HepG2 (cell line): ENCODE data around the gene LTC4S. TPM values are rescaled to one million over a fixed set of nuclear protein-coding genes. Genes with fewer than 3 reads are reported as not detected.

Experiments
- ATAC-seq: fragments of 200-7000 bp; cut with Tn5 transposase; 3 replicates; pipeline ENCODE4 v1.9.1; 2020; ENCODE audit warnings: mild to moderate bottlenecking, moderate library complexity
- BruUV-seq: library from RNA; stranded (reverse); fragments of 400-500 nt; replicated peaks from 2 replicates; lab custom pipeline; 2021; lab: Mats Ljungman, UMichigan
- CTCF ChIA-PET: fragments of 300-600 bp; formaldehyde crosslinking; extraction: SDS; loops from one replicate; lab custom pipeline; 2021; ENCODE audit warnings: low total read pairs, inconsistent platforms, low intra/inter-chr PET ratio; lab: Yijun Ruan, JAX
- POLR2A ChIA-PET: fragments of 350-600 bp; sonication (Branson Sonifier 250); formaldehyde crosslinking; loops from one replicate; lab custom pipeline; 2020; ENCODE audit warnings: antibody characterized with exemption, inconsistent platforms; lab: Yijun Ruan, JAX
- DNase-seq: peaks from one replicate; pipeline ENCODE4 v3.0.0-alpha.2; 2015; ENCODE audit warnings: low spot score
- FAIRE-seq: peaks from 3 replicates; lab custom pipeline; 2011; peaks lifted over from hg19 to GRCh38; lab: Jason Lieb, UNC
- H2AFZ ChIP-seq: one replicate; pipeline ENCODE4 v1.6.1; 2011; ENCODE audit warnings: low read length, inconsistent platforms
- H3K27ac ChIP-seq: fragments of 300-600 bp; 3 replicates; pipeline ENCODE4 v1.8.0; 2011; ENCODE audit warnings: mixed run types, mild to moderate bottlenecking, mixed read lengths, low read length, inconsistent platforms; ENCODE audit not compliant: insufficient read depth; ENCODE audit errors: extremely low read length
- H3K27me3 ChIP-seq, 2 experiments: fragments of 200-600 bp in 1 of 2; 2 replicates in 1 of 2; 3 replicates in 1 of 2; pipeline versions ENCODE4 v1.6.0 to v1.8.0; 2011; ENCODE audit warnings: low read length in 2 of 2, mild to moderate bottlenecking in 2 of 2, moderate library complexity in 2 of 2, inconsistent platforms in 1 of 2; ENCODE audit not compliant: insufficient read depth in 2 of 2, control insufficient read depth in 1 of 2
- H3K36me3 ChIP-seq, 2 experiments: fragments of 200-600 bp in 1 of 2; replicated peaks in 1 of 2; 2 replicates in 1 of 2; 3 replicates in 1 of 2; pipeline versions ENCODE4 v1.5.1 to v1.8.0; 2011; ENCODE audit warnings: low read length in 2 of 2, inconsistent platforms in 1 of 2; ENCODE audit not compliant: insufficient read depth in 2 of 2, control insufficient read depth in 1 of 2
- H3K4me1 ChIP-seq: 2 replicates; pipeline ENCODE4 v1.5.1; 2012; ENCODE audit warnings: low read length, inconsistent platforms; ENCODE audit not compliant: insufficient read depth
- H3K4me2 ChIP-seq: 2 replicates; pipeline ENCODE4 v1.6.0; 2011; ENCODE audit warnings: low read depth, low read length, inconsistent platforms
- H3K4me3 ChIP-seq, 3 experiments: fragments of 200-600 bp in 1 of 3; sonication (generic), shearing (Covaris generic) in 1 of 3; replicated peaks in 1 of 3; 2 replicates each; pipeline ENCODE4 v1.5.1; 2011 to 2016; ENCODE audit warnings: low read length in 3 of 3, inconsistent platforms in 2 of 3, low read depth in 2 of 3, mild to moderate bottlenecking in 2 of 3, control low read depth in 1 of 3, mixed read lengths in 1 of 3; ENCODE audit not compliant: insufficient read depth in 1 of 3
- H3K79me2 ChIP-seq: one replicate; pipeline ENCODE4 v1.6.1; 2011; ENCODE audit warnings: low read length, inconsistent platforms; ENCODE audit not compliant: insufficient read depth
- H3K9ac ChIP-seq: 2 replicates; pipeline ENCODE4 v1.6.0; 2011; ENCODE audit warnings: mild to moderate bottlenecking, low read depth, low read length, inconsistent platforms; ENCODE audit not compliant: insufficient read depth
- H3K9me3 ChIP-seq: 2 replicates; pipeline ENCODE4 v1.5.1; 2012; ENCODE audit warnings: mild to moderate bottlenecking, low read length
- H4K20me1 ChIP-seq: 2 replicates; pipeline ENCODE4 v1.6.0; 2011; ENCODE audit warnings: inconsistent platforms, mild to moderate bottlenecking, low read length, moderate library complexity; ENCODE audit not compliant: insufficient read depth
- FOSL2 ChIP-seq: sonication (generic); formaldehyde crosslinking; IDR thresholded peaks from 2 replicates; pipeline ENCODE4 v1.4.0; 2020; ENCODE audit warnings: missing genetic modification reagents
- FOXC1 ChIP-seq: sonication (generic); formaldehyde crosslinking; IDR thresholded peaks from 2 replicates; pipeline ENCODE4 v1.8.0; 2022; ENCODE audit warnings: mild to moderate bottlenecking, missing genetic modification reagents, borderline replicate concordance
- FOXP1 ChIP-seq, 2 experiments: fragments of 450-650 bp in 1 of 2; IDR thresholded peaks; 2 replicates each; pipeline ENCODE4 v1.6.1; 2017 to 2018; ENCODE audit warnings: antibody characterized with exemption in 1 of 2
- HNRNPL ChIP-seq: fragments of 200-400 bp; formaldehyde crosslinking; IDR thresholded peaks from 2 replicates; pipeline ENCODE4 v1.6.1; 2017; ENCODE audit warnings: mild to moderate bottlenecking, low read depth, low read length
- HNRNPLL ChIP-seq: fragments of 200-400 bp; formaldehyde crosslinking; IDR thresholded peaks from 2 replicates; pipeline ENCODE4 v1.6.1; 2017; ENCODE audit warnings: mild to moderate bottlenecking, low read depth, low read length; ENCODE audit not compliant: poor library complexity, severe bottlenecking
- KDM5B ChIP-seq: sonication (generic); formaldehyde crosslinking; IDR thresholded peaks from 2 replicates; pipeline ENCODE4 v1.4.0; 2020; ENCODE audit warnings: missing genetic modification reagents, mild to moderate bottlenecking, borderline replicate concordance
- NR2C2 ChIP-seq: sonication (generic); formaldehyde crosslinking; IDR thresholded peaks from 2 replicates; pipeline ENCODE4 v1.4.0; 2020; ENCODE audit warnings: missing genetic modification reagents, mild to moderate bottlenecking, moderate library complexity, borderline replicate concordance
- POLR2A ChIP-seq, 2 experiments: IDR thresholded peaks; 2 replicates each; pipeline ENCODE4 v1.6.1; 2011; ENCODE audit warnings: low read depth in 2 of 2, low read length in 2 of 2, mild to moderate bottlenecking in 1 of 2, moderate library complexity in 1 of 2; ENCODE audit not compliant: insufficient read depth in 1 of 2
- RXRB ChIP-seq: IDR thresholded peaks from 2 replicates; pipeline ENCODE4 v1.6.1; 2016; ENCODE audit warnings: borderline replicate concordance, missing genetic modification reagents, missing compliant biosample characterization
- SAP130 ChIP-seq: IDR thresholded peaks from 2 replicates; pipeline ENCODE4 v1.6.1; 2016; ENCODE audit warnings: low read depth
- SIN3A ChIP-seq: IDR thresholded peaks from 2 replicates; pipeline ENCODE4 v1.6.1; 2011; ENCODE audit warnings: low read depth, mild to moderate bottlenecking, control low read depth, low read length, borderline replicate concordance
- SUZ12 ChIP-seq: fragments of 150-350 bp; IDR thresholded peaks from 2 replicates; pipeline ENCODE4 v1.6.1; 2014; ENCODE audit warnings: low read depth, low read length
- TBX2 ChIP-seq: sonication (generic); formaldehyde crosslinking; IDR thresholded peaks from 2 replicates; pipeline ENCODE4 v1.5.0; 2020; ENCODE audit warnings: missing genetic modification reagents, mild to moderate bottlenecking, borderline replicate concordance
- TBX3 ChIP-seq: fragments of 450-650 bp; IDR thresholded peaks from 2 replicates; pipeline ENCODE4 v1.6.1; 2017; ENCODE audit warnings: antibody characterized with exemption, mild to moderate bottlenecking, inconsistent platforms, borderline replicate concordance
- ZNF3 ChIP-seq: IDR thresholded peaks from 2 replicates; pipeline ENCODE4 v1.7.0; 2017; ENCODE audit warnings: inconsistent platforms
- ZNF510 ChIP-seq: sonication (generic); formaldehyde crosslinking; IDR thresholded peaks from 2 replicates; pipeline ENCODE4 v1.4.0; 2020; ENCODE audit warnings: low read depth, mild to moderate bottlenecking, missing genetic modification reagents
- ZNF720 ChIP-seq: sonication (generic); formaldehyde crosslinking; IDR thresholded peaks from 2 replicates; pipeline ENCODE4 v1.4.0; 2020; ENCODE audit warnings: missing genetic modification reagents
- WGBS: methylation state at CpG from one replicate; pipeline ENCODE4 v1.1.6; 2017; ENCODE audit warnings: low lambda C conversion rate; 5-methylcytosine and 5-hydroxymethylcytosine counted together
- in situ Hi-C: cut with HindIII; loops from 2 replicates; pipeline ENCODE4 v1.10.0; 2017; ENCODE audit warnings: low pct_unique_long_range_greater_than_20kb; ENCODE audit not compliant: extremely low pct_ligation_motif_present
- intact Hi-C: fragments of 100-400 bp; cut with micrococcal nuclease; formaldehyde crosslinking; loops from one replicate; pipeline ENCODE4 v1.10.0; 2022; ENCODE audit not compliant: unreplicated experiment
- polyA plus RNA-seq, 8 experiments: library from polyadenylated mRNA; depleted of rRNA in 3 of 8; stranded (reverse) in 7 of 8; unstranded in 1 of 8; fragments of >200 nt; fragmentation: Illumina TruSeq in 4 of 8; extraction: Trizol in 4 of 8; gene quantifications; 2 replicates each; pipeline versions ENCODE4 v1.2.1 to v1.2.3, GENCODE V29; 2011 to 2016; ENCODE audit warnings: low read depth in 4 of 8, missing spikeins in 1 of 8, mixed read lengths in 1 of 8; ENCODE audit not compliant: insufficient read depth in 1 of 8
- total RNA-seq, 5 experiments: library from RNA; depleted of rRNA; stranded (reverse); fragments of >200 nt; fragmentation: Illumina TruSeq; extraction: Trizol; gene quantifications; 2 replicates each; pipeline ENCODE4 v1.2.3, GENCODE V29; 2016; ENCODE audit warnings: low read depth in 1 of 5
- TF ChIP-seq, protein P1 (sequence below): sonication (generic); formaldehyde crosslinking; IDR thresholded peaks from 2 replicates; pipeline ENCODE4 v1.5.0; 2020; ENCODE audit warnings: mild to moderate bottlenecking, missing genetic modification reagents, borderline replicate concordance

The LTC4S gene
- total and polyA plus RNA-seq, 2 of the 13 experiments (the other 11 are each of a cell fraction or from before 2014, with no cell fraction given): 0.35 TPM; not detected in 1

DNA sequence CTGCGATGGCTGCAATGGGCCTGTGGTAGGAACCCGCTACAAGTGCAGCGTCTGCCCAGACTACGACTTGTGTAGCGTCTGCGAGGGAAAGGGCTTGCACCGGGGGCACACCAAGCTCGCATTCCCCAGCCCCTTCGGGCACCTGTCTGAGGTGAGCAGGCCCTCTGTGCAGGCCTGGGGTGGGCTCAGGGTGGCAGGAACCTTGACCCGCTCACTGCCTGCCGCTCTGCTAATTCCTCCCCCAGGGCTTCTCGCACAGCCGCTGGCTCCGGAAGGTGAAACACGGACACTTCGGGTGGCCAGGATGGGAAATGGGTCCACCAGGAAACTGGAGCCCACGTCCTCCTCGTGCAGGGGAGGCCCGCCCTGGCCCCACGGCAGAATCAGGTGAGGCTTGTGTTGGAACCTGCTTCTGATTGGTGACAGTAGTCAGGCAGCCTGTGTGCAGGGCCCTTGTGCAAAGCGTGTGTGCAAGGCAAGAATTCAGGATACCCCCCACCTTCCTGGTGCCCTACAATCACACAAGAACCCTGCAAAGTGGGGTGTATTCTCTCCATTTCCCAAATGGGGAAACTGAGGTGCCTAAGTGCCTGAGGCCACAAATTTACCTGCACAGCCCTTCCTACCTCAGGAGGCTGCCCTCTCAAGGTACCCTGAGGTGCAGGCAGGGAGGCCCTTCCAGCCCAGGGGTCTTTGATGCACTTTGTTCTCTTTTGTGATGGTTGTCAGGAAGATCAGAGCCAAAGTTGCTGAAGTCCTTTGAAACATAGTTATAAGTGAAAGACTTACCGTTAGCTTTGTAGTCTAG lies 30.4 kb downstream of the LTC4S start (continued):
- TF ChIP-seq HNRNPL: 0 out of 2 replicates have a peak, but pooled peaks have one; percentile 47
- TF ChIP-seq SUZ12: no peak
- peak; percentile 22 for TF ChIP-seq HNRNPLL
- TF ChIP-seq KDM5B: peak; percentile 47; the same call in 1 of the 2 replicates
- 0 out of 2 replicates have a peak, but pooled peaks have one; percentile 11 for TF ChIP-seq FOXC1
- peak in 1 of 2 experiments; percentile 31; a peak in 1 of 4 replicates for TF ChIP-seq POLR2A (IDR thresholded peaks at IDR 0.05; ENCODE audit: insufficient read depth in 1 of 2, low read depth in 2 of 2, low read length in 2 of 2)

DNA sequence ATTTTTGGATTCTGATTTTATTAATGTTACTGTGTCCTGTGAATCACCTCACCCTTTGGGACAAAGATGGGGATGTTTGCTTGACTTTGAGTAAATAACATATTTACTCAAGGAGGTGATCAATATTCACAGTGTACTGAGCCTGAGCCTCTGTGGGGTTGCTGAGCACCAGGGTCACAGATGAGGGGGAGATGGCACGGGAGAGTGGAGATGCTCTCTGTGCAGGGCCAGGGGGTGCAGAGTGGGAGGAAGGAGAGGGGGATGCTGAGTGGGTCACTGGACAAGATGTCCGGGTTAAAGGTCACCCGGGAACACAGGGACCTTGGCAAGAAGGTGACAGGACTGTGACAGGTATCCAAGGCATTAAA lies 30.9 kb downstream of the LTC4S start:
- DNase-seq: no peak
- FAIRE-seq: no peak
- BruUV-seq: no TSS peak
- in situ Hi-C loops: no loop called here
- Histone ChIP-seq H3K4me2 (peak overlapping the region; percentile 75), H4K20me1 (peaks cover 52% of the 10 kb centered on the region), H3K27ac (peak overlapping the region; percentile 62), H3K36me3 (peaks cover 27 to 53% of the 10 kb centered on the region in 2 experiments), H3K9me3 (no peaks in the 10 kb centered on the region), H3K9ac (no peak overlapping the region), H2AFZ (no peak overlapping the region), H3K4me1 (peaks cover 82% of the 10 kb centered on the region), H3K27me3 (no peaks in the 10 kb centered on the region), H3K79me2 (peaks cover 50% of the 10 kb centered on the region), H3K4me3 (peak overlapping the region in 1 of 3 experiments; percentile 50; a peak in 2 of 6 replicates)
- 28% methylated on average over 3 of the region's 3 CpGs for WGBS
- ChIA-PET POLR2A (interaction anchor here (0.7 to 2.9 kb wide), 10 partner anchors 12 to 201 kb away, joined by 3 to 13 read pairs (median 8); partner anchors contain the start of gene HNRNPH1), CTCF (interaction anchor here (1.4 kb wide), 1 partner anchor 23 kb away, joined by 3 read pairs; no protein-coding TSS in a partner anchor)
- intact Hi-C loops: no loop called here
- ATAC-seq: peak; percentile 0; the same call in 1 of the 3 replicates
- TF ChIP-seq ZNF510 (CRISPR knock-in tag) (no peak), FOXP1 (IDR thresholded peaks at IDR 0.05) (no peak), FOXP1 (CRISPR knock-in tag; IDR thresholded peaks at IDR 0.05) (peak; percentile 87), TBX3 (peak; percentile 38; the same call in 1 of the 2 replicates), SAP130 (CRISPR knock-in tag) (peak; percentile 46; the same call in 1 of the 2 replicates), ZNF720 (CRISPR knock-in tag) (no peak), SIN3A (no peak), FOSL2 (0 out of 2 replicates have a peak, but pooled peaks have one; percentile 26), NR2C2 (CRISPR knock-in tag) (peak; percentile 21; the same call in 1 of the 2 replicates), TBX2 (peak; percentile 31; the same call in 1 of the 2 replicates), ZNF3 (no peak), RXRB (CRISPR knock-in tag) (peak; percentile 54)
- TF ChIP-seq, protein P1, sequence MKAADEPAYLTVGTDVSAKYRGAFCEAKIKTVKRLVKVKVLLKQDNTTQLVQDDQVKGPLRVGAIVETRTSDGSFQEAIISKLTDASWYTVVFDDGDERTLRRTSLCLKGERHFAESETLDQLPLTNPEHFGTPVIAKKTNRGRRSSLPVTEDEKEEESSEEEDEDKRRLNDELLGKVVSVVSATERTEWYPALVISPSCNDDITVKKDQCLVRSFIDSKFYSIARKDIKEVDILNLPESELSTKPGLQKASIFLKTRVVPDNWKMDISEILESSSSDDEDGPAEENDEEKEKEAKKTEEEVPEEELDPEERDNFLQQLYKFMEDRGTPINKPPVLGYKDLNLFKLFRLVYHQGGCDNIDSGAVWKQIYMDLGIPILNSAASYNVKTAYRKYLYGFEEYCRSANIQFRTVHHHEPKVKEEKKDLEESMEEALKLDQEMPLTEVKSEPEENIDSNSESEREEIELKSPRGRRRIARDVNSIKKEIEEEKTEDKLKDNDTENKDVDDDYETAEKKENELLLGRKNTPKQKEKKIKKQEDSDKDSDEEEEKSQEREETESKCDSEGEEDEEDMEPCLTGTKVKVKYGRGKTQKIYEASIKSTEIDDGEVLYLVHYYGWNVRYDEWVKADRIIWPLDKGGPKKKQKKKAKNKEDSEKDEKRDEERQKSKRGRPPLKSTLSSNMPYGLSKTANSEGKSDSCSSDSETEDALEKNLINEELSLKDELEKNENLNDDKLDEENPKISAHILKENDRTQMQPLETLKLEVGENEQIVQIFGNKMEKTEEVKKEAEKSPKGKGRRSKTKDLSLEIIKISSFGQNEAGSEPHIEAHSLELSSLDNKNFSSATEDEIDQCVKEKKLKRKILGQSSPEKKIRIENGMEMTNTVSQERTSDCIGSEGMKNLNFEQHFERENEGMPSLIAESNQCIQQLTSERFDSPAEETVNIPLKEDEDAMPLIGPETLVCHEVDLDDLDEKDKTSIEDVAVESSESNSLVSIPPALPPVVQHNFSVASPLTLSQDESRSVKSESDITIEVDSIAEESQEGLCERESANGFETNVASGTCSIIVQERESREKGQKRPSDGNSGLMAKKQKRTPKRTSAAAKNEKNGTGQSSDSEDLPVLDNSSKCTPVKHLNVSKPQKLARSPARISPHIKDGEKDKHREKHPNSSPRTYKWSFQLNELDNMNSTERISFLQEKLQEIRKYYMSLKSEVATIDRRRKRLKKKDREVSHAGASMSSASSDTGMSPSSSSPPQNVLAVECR (CRISPR knock-in tag): peak; percentile 48; the same call in 1 of the 2 replicates
